ENCODE results near the gene GDPD1. TPM values are rescaled to one million over a fixed set of nuclear protein-coding genes. Genes with fewer than 3 reads are reported as not detected.

The GDPD1 gene
- total RNA-seq, 1 donor from 2014 or later, result 1.6 TPM

DNA sequence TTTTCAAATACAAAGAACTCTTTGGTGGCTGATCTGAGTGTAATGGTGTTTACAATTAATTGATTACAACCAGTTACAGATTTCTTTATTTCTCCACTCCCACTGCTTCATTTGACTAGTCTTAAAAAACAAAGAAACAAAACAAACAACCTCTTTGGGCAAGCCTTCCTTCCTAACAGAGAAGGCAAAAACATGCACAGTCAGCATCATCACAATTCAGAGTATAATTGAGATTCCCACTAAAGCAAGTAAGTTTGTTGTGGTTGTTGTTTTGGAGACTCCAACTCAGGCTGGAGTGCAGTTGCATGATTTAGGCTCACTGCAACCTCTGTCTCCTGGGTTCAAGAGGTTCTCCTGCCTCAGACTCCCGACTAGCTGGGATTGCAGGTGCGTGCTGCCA is 40.4 kb downstream of the GDPD1 start:
- no peaks in the 10 kb centered on the region for H3K27me3 ChIP-seq (ENCODE audit: control insufficient read depth, insufficient read depth, low read length)
- FAIRE-seq (no peak), DNase-seq (ENCODE audit: low read depth) (no peak)
- H3K36me3 ChIP-seq (ENCODE audit: control insufficient read depth, insufficient read depth, low read length), result no peaks in the 10 kb centered on the region
- no peak overlapping the region for H3K4me3 ChIP-seq (ENCODE audit: low read depth, low read length)
- TF ChIP-seq, protein P1, sequence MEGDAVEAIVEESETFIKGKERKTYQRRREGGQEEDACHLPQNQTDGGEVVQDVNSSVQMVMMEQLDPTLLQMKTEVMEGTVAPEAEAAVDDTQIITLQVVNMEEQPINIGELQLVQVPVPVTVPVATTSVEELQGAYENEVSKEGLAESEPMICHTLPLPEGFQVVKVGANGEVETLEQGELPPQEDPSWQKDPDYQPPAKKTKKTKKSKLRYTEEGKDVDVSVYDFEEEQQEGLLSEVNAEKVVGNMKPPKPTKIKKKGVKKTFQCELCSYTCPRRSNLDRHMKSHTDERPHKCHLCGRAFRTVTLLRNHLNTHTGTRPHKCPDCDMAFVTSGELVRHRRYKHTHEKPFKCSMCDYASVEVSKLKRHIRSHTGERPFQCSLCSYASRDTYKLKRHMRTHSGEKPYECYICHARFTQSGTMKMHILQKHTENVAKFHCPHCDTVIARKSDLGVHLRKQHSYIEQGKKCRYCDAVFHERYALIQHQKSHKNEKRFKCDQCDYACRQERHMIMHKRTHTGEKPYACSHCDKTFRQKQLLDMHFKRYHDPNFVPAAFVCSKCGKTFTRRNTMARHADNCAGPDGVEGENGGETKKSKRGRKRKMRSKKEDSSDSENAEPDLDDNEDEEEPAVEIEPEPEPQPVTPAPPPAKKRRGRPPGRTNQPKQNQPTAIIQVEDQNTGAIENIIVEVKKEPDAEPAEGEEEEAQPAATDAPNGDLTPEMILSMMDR (IDR thresholded peaks at IDR 0.05; ENCODE audit: insufficient read depth, low read length, severe bottlenecking), result no peak

DNA sequence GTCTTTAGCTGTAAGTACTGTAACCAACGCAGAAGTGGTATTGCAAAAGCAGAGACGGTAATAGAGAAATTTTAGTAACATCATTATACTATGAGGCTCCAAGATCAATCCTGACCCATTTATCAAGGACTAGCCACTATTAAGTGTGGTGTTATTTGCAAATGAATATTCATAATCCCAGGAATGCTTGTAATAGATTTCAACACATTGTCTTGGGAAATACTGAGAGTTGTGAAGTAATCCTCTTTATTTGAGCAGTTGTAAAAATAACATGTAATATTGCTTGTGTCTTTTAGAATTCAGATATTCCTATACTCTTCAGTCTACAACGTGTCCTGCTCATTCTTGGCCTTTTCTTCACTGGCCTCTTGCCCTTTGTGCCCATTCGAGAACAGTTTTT is 46.4 kb downstream of the GDPD1 start:
- DNase-seq (ENCODE audit: low read depth), result peak; percentile 15
- no peak overlapping the region for H3K4me3 ChIP-seq (ENCODE audit: low read depth, low read length)
- TF ChIP-seq, protein P1 (IDR thresholded peaks at IDR 0.05; ENCODE audit: insufficient read depth, low read length, severe bottlenecking), result no peak
- H3K27me3 ChIP-seq (ENCODE audit: control insufficient read depth, insufficient read depth, low read length), result no peaks in the 10 kb centered on the region
- FAIRE-seq, result no peak
- no peaks in the 10 kb centered on the region for H3K36me3 ChIP-seq (ENCODE audit: control insufficient read depth, insufficient read depth, low read length)

DNA sequence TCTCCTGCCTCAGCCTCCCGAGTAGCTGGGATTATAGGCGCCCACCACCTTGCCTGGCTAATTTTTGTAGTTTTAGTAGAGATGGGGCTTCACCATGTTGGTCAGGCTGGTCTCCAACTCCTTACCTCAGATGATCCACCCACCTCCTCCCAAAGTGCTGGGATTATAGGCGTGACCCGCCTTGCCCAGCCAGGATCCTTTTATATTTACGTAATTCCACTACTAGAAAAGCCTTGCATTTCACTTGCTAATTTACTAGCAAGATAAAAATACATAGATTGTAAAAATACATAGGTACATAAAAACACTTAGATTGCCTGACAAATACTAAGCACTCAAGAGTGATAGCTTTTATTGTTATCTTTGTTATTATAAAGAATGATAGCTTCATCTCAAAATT is 47.5 kb downstream of the GDPD1 start:
- FAIRE-seq, result no peak
- TF ChIP-seq, protein P1 (IDR thresholded peaks at IDR 0.05; ENCODE audit: insufficient read depth, low read length, severe bottlenecking), result no peak
- Histone ChIP-seq H3K4me3 (ENCODE audit: low read depth, low read length) (no peak overlapping the region), H3K27me3 (ENCODE audit: control insufficient read depth, insufficient read depth, low read length) (no peaks in the 10 kb centered on the region), H3K36me3 (ENCODE audit: control insufficient read depth, insufficient read depth, low read length) (no peaks in the 10 kb centered on the region)
- DNase-seq (ENCODE audit: low read depth), result no peak

DNA sequence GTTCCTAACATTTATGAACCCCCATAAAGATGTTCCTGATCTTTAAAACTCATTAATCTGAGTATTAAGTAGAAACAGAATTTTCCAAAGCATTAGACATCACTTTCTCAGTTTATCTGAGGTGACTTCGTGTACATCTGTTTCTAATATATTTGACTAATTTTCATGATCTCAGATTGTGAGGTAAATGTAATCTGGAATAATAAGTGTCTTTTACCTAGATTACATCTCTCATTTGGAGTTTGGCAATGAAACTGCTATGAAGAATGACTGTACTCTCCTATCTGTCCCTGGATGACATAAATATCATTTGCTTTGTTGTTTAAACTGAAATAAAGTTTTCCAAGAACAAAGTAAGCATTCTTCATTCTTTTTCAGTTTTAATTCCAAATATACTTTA is 55.3 kb downstream of the GDPD1 start:
- FAIRE-seq, result no peak

DNA sequence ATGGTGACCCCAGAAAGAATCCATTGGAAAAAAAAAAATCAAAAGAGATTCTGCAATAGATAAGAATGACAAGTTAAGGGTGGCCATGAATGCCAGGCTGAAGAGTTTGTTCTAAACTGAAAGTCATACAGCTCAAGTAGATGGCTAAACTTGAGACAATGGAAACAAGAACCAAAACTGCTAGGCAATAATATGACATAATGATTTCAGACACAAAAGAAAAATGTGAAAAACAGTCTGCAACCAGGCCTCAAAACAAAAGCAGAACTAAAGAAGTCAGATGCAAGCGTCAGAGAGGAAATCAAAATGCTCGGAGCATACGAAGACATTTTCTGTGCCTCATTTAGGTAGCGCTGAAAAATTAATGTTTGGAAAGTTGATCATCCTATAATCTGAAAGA is 56.7 kb downstream of the GDPD1 start:
- no peaks in the 10 kb centered on the region for H3K36me3 ChIP-seq (ENCODE audit: control insufficient read depth, insufficient read depth, low read length)
- TF ChIP-seq, protein P1 (IDR thresholded peaks at IDR 0.05; ENCODE audit: insufficient read depth, low read length, severe bottlenecking), result no peak
- H3K4me3 ChIP-seq (ENCODE audit: low read depth, low read length), result no peak overlapping the region
- H3K27me3 ChIP-seq (ENCODE audit: control insufficient read depth, insufficient read depth, low read length), result no peaks in the 10 kb centered on the region
- no peak for FAIRE-seq
- DNase-seq (ENCODE audit: low read depth), result no peak

More for the DNA sequence above, 55.3 kb downstream of the GDPD1 start:
- no peak for DNase-seq (ENCODE audit: low read depth)
- Histone ChIP-seq H3K4me3 (ENCODE audit: low read depth, low read length) (no peak overlapping the region), H3K27me3 (ENCODE audit: control insufficient read depth, insufficient read depth, low read length) (no peaks in the 10 kb centered on the region), H3K36me3 (ENCODE audit: control insufficient read depth, insufficient read depth, low read length) (no peaks in the 10 kb centered on the region)
- TF ChIP-seq, protein P1 (IDR thresholded peaks at IDR 0.05; ENCODE audit: insufficient read depth, low read length, severe bottlenecking), result no peak

DNA sequence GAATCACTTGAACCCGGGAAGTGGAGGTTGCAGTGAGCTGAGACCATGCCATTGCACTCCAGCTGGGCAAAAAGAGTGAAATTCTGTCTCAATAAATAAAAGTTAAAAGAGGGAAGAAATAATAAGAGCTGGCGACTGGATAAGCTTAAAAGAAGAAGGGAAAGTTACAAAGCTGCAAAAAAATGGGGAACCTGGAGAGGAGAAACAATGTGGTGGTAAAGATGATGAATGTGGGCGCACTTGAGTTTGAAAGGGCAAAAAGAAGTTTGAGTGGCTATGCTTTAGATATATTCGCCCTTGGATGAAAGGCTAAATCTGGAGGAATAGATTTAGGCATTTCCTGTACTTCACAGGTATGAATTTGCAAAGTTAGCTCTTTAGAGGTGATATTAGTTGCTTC is 58.1 kb downstream of the GDPD1 start:
- DNase-seq (ENCODE audit: low read depth) (no peak), FAIRE-seq (no peak)
- no peaks in the 10 kb centered on the region for H3K36me3 ChIP-seq (ENCODE audit: control insufficient read depth, insufficient read depth, low read length)
- TF ChIP-seq, protein P1 (IDR thresholded peaks at IDR 0.05; ENCODE audit: insufficient read depth, low read length, severe bottlenecking), result no peak
- H3K4me3 ChIP-seq (ENCODE audit: low read depth, low read length), result no peak overlapping the region
- H3K27me3 ChIP-seq (ENCODE audit: control insufficient read depth, insufficient read depth, low read length), result no peaks in the 10 kb centered on the region
